ENCODE measurements around the gene P2RX7.
"Not testable (repeated sequence)": the region's sequence is repeated elsewhere in the genome, so short reads cannot be mapped to it uniquely, and the experiment has no call there.

The P2RX7 gene

GRCh38 chr12:121176826-121177529 lies 44.3 kb downstream of the P2RX7 start:
- no peak for DNase-seq

- DNase-seq = no peak
Observed at GRCh38 chr12:121181181-121181580, 48.5 kb downstream of the P2RX7 start.

GRCh38 chr12:121182222-121182893 lies 49.7 kb downstream of the P2RX7 start:
- DNase-seq = no peak

- no peak for DNase-seq
Observed at GRCh38 chr12:121184425-121184824, 51.7 kb downstream of the P2RX7 start.

- DNase-seq = no peak
Observed at GRCh38 chr12:121184984-121185889, 52.6 kb downstream of the P2RX7 start.

- DNase-seq = no peak
Observed at GRCh38 chr12:121186826-121187225, 54.1 kb downstream of the P2RX7 start.

- DNase-seq = no peak
Observed at GRCh38 chr12:121187501-121187900, 54.8 kb downstream of the P2RX7 start.

GRCh38 chr12:121188227-121188626 lies 55.6 kb downstream of the P2RX7 start:
- DNase-seq = no peak

- no peak for DNase-seq
Observed at GRCh38 chr12:121189131-121189530, 56.5 kb downstream of the P2RX7 start.

- DNase-seq = no peak
Observed at GRCh38 chr12:121189619-121190155, 57.0 kb downstream of the P2RX7 start.

GRCh38 chr12:121190523-121191031 lies 57.9 kb downstream of the P2RX7 start:
- DNase-seq = no peak

GRCh38 chr12:121191151-121191550 lies 58.5 kb downstream of the P2RX7 start:
- DNase-seq = no peak

GRCh38 chr12:121196902-121197301 lies 64.2 kb downstream of the P2RX7 start:
- DNase-seq = no peak

GRCh38 chr12:121198949-121199348 lies 66.3 kb downstream of the P2RX7 start:
- no peak for DNase-seq

GRCh38 chr12:121201140-121201539 lies 68.5 kb downstream of the P2RX7 start:
- DNase-seq = not testable (repeated sequence)

- DNase-seq = no peak
Observed at GRCh38 chr12:121202407-121203355, 70.0 kb downstream of the P2RX7 start.

GRCh38 chr12:121203482-121203881 lies 70.8 kb downstream of the P2RX7 start:
- DNase-seq = no peak

GRCh38 chr12:121205491-121205890 lies 72.8 kb downstream of the P2RX7 start:
- DNase-seq = no peak

- DNase-seq = not testable (repeated sequence)
Observed at GRCh38 chr12:121208571-121208970, 75.9 kb downstream of the P2RX7 start.

- no peak for DNase-seq
Observed at GRCh38 chr12:121209221-121209620, 76.5 kb downstream of the P2RX7 start.

GRCh38 chr12:121209624-121210572 lies 77.2 kb downstream of the P2RX7 start, which contains the start of gene P2RX4:
Gene P2RX4 (plus strand): TSS chr12:121210129. CDS start chr12:121210165, 36 bp downstream.
- DNase-seq = peak; percentile 19
